Raji (cell line): Measurements from ENCODE around the gene KCNK17.

Experiments used
- POLR2A ChIP-seq: IDR thresholded peaks from 2 replicates; pipeline ENCODE4 v1.6.1; 2011; ENCODE audit warnings: low read depth, low read length, control low read depth; ENCODE audit not compliant: insufficient read depth

The KCNK17 gene

GRCh38 chr6:39269961-39270360 lies 44.3 kb downstream of the KCNK17 start:
- no peak for TF ChIP-seq POLR2A

GRCh38 chr6:39268721-39269120 lies 45.5 kb downstream of the KCNK17 start:
- TF ChIP-seq POLR2A, result no peak

GRCh38 chr6:39268171-39268570 lies 46.0 kb downstream of the KCNK17 start:
- TF ChIP-seq POLR2A, result no peak

- TF ChIP-seq POLR2A, result no peak
Observed at GRCh38 chr6:39266782-39267355, 47.4 kb downstream of the KCNK17 start.

DNA sequence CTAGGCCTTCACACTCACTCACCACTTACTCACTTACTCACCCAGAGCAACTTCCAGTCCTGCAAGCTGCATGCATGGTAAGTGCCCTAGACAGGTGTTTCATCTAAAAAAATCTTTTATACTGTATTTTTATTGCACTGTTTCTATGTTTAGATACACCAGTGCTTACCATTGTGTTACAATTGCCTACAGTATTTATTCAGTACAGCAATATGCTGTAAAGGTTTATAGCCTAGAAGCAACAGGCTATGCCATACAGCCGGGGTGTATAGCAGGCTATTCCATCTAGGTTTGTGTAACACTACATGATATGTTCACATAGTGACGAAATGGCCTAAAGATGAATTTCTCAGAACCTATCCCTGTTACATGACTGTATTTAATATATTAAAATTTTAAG lies 47.8 kb downstream of the KCNK17 start:
- TF ChIP-seq POLR2A, result no peak

GRCh38 chr6:39263303-39264037 lies 50.7 kb downstream of the KCNK17 start:
- TF ChIP-seq POLR2A, result no peak

DNA sequence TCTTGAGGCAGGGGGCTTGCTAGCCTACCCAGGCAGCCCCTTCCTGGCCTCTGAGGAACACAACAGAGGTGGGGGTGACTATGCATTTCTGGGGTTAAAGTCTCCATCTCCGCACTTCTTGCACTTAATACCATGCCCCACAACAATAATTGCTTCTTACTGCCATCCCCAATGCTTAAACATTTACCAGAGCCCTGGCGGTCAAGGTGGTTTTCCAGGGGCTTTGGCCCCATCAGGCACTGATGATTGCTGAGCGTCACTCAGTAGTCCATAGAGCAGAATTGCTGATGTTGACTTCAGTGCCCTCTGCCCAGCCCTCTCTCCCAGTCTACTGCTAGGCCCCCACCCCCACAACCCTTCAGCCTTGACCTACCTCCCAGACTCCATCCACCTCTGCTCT lies 52.5 kb downstream of the KCNK17 start:
- TF ChIP-seq POLR2A, result no peak

DNA sequence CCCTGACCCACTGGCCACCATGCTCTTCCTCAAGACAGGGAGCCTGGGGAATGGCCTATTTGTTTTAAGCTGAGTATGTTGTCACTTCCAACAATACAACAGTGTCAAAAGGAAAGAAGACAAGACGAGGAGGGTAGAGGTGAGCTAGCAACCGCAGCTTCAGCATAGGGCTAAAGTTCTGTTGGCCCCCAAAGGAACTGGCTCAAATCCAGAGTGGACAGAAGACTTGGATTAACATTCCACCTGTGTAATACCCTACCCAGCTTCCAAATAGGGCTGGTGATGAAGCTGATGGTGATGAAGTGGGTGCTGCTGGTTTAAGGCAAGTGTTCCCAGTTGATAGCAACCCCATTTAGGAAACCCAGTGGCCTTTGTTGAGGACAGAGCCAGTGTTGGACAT lies 53.3 kb downstream of the KCNK17 start:
- no peak for TF ChIP-seq POLR2A

DNA sequence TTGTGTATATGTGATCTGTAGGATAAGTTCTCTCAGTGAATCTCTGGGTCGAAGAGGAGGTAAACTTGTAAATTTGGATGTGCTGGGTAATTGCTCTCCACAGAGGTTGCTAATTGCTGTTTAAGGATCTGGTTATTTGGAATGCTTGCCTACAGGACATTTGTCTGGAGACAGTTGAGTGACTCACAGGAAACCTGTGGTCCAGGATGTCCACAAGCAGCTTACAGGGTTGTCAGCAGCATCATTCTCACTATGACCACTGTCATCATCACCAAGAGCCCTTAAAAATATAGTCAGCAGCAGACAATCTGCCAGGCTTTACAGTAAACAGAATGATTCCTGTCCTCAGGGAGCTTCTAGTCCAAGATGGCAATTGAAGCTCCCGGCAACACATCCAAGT lies 53.8 kb downstream of the KCNK17 start:
- TF ChIP-seq POLR2A, result no peak

DNA sequence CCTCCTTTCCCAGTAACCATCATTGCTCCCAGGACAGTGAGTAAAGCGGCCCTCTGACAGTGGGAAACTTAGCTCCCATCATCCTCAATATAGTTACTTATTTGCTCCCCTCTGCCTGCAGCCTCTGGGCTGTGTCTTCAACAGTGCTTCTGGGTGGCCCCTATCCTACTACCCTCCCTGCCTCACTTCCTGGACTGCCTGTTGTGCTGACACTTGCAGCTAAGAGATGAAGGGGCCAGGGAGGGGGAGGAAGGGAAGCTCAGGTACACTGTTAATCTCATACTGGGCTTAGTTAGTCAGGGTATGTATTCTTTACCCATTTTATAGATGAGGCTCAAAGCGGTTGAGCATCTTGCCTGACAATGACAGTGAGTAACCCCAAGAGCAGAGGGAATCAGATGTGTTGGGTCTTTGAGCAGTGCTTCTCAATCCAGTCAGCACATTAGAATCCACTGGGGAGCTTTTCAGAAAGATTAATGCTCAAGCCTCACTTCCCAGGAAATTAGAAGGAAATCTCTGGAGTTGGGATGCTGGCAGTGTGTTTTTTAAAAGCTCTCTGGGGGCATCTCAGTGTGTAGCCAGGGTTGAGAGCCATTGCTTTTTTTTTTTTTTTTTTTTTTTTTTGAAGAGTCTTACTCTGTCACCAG lies 57.8 kb downstream of the KCNK17 start:
- no peak for TF ChIP-seq POLR2A

DNA sequence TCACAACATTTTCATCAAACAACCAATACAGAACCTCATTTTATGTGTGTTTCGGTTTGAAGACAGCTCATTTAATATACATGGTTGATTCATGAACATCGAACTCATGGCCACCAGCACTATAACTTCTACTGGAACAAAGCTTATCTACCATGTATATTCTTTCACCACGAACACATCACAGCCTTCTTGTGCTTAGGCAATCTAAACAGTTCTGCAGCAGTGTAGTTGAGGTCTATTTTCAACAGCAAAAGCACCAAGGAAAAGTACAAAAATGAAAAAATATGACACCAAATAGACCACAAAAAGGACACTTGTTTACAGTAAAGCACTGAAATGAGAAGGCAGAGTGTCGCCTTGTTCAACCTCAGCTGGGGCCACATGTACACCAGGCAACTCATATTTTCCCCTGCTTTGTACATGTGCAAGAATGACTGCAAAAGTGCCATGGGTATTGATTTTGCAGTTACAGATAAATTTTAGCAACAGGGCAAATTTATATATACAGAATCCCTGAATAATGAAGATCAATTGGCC lies 59.2 kb downstream of the KCNK17 start:
- TF ChIP-seq POLR2A, result no peak

DNA sequence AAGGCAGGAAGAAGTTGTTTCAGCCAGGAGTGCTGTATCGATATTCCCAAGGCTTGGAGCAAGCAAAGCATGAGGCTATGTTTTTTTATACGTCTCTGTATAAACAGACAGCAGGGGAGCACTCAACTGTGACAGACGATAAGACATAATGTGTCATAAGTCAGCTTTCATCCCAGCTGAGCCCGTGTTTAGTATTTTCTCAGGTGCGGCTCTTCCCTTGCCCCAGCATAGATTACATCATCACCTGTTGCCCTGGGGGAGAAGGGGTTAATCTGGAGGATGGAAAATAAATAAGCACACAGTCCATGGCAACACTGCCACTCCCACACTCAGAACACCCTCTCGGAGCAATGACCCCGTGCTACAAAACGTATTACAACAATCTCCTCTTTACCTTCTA lies 62.8 kb downstream of the KCNK17 start:
- TF ChIP-seq POLR2A, result no peak

- TF ChIP-seq POLR2A, result no peak
Observed at GRCh38 chr6:39250507-39250906, 63.7 kb downstream of the KCNK17 start.

GRCh38 chr6:39249278-39249677 lies 64.9 kb downstream of the KCNK17 start:
- TF ChIP-seq POLR2A, result no peak
